Natural killer cell (primary cell): ENCODE results near the gene SRD5A2. TPM values are rescaled to one million over a fixed set of nuclear protein-coding genes. Genes with fewer than 3 reads are reported as not detected.
"Not testable (repeated sequence)": the region's sequence is repeated elsewhere in the genome, so short reads cannot be mapped to it uniquely, and the experiment has no call there.

Experiments used
- ATAC-seq, 3 donors: fragments of 150-1000 bp in 2 of 3; fragments of 200-7000 bp in 1 of 3; cut with Tn5 transposase; 1 replicate in 1 of 3; 2 replicates in 2 of 3; pipeline ENCODE4 v1.10.0; 2021; ENCODE audit warnings: mild to moderate bottlenecking in 2 of 3, moderate library complexity in 2 of 3
- DNase-seq, 2 donors: peaks; one replicate each; pipeline versions ENCODE4 v3.0.0 to v3.0.0-alpha.2; 2013 to 2021; ENCODE audit warnings: mixed read lengths in 1 of 2
- H3K27ac ChIP-seq: one replicate; pipeline ENCODE4 v1.5.1; 2013; ENCODE audit warnings: mild to moderate bottlenecking, low read length
- H3K27me3 ChIP-seq: one replicate; pipeline ENCODE4 v1.6.1; 2013; ENCODE audit warnings: low read length; ENCODE audit not compliant: control insufficient read depth, insufficient read depth
- H3K36me3 ChIP-seq: one replicate; pipeline ENCODE4 v1.6.1; 2013; ENCODE audit warnings: low read length; ENCODE audit not compliant: control insufficient read depth, insufficient read depth
- H3K4me1 ChIP-seq: one replicate; pipeline ENCODE4 v1.6.1; 2013; ENCODE audit warnings: low read length; ENCODE audit not compliant: control insufficient read depth, insufficient read depth
- H3K4me3 ChIP-seq: one replicate; pipeline ENCODE4 v1.5.1; 2013; ENCODE audit warnings: low read length
- H3K9me3 ChIP-seq: one replicate; pipeline ENCODE4 v1.6.1; 2013; ENCODE audit warnings: low read length; ENCODE audit not compliant: control insufficient read depth, insufficient read depth
- H3K27ac Mint-ChIP-seq, 2 donors: one replicate each; pipeline ENCODE4 v1.8.0; 2022; ENCODE audit warnings: mild to moderate bottlenecking in 2 of 2, mixed read lengths in 2 of 2, moderate library complexity in 1 of 2
- H3K27me3 Mint-ChIP-seq, 2 donors: one replicate each; pipeline ENCODE4 v1.8.0; 2022; ENCODE audit warnings: low read depth in 2 of 2, mixed read lengths in 2 of 2
- H3K36me3 Mint-ChIP-seq: one replicate; pipeline ENCODE4 v1.8.0; 2022; ENCODE audit warnings: mixed read lengths
- H3K4me1 Mint-ChIP-seq, 2 donors: one replicate each; pipeline ENCODE4 v1.8.0; 2022; ENCODE audit warnings: mixed read lengths in 2 of 2
- H3K4me3 Mint-ChIP-seq: one replicate; pipeline ENCODE4 v1.8.0; 2022; ENCODE audit warnings: mild to moderate bottlenecking, moderate library complexity, mixed read lengths
- H3K9me3 Mint-ChIP-seq, 2 donors: one replicate each; pipeline ENCODE4 v1.8.0; 2022; ENCODE audit warnings: mixed read lengths in 2 of 2
- CTCF ChIP-seq: fragments of 200-600 bp; IDR thresholded peaks from one replicate; pipeline ENCODE4 v1.8.0; 2022; ENCODE audit warnings: antibody characterized with exemption
- WGBS: methylation state at CpG from one replicate; pipeline ENCODE4 v1.1.7; 2013; ENCODE audit warnings: missing lambda C conversion rate; ENCODE audit not compliant: insufficient coverage; 5-methylcytosine and 5-hydroxymethylcytosine counted together
- intact Hi-C: fragments of 100-400 bp; cut with micrococcal nuclease; formaldehyde crosslinking; loops from one replicate; pipeline ENCODE4 v1.14.2; 2022
- total RNA-seq, 4 donors: library from RNA; stranded (reverse); fragments of 120-200 nt in 1 of 4; gene quantifications; one replicate each; pipeline versions ENCODE4 v1.2.3 to v1.2.4, GENCODE V29; 2013 to 2022

Gene SRD5A2
- total RNA-seq, 3 donors from 2014 or later (not counting 1 experiment from before 2014, with no cell fraction given) = not detected

- 59% methylated on average over 2 of the region's 2 CpGs for WGBS
- Mint-ChIP-seq H3K4me1 (no peaks in the 10 kb centered on the region), H3K4me3 (no peak overlapping the region), H3K27me3 (peaks cover 8 to 21% of the 10 kb centered on the region in 2 donors), H3K36me3 (no peaks in the 10 kb centered on the region), H3K27ac (no peak overlapping the region), H3K9me3 (no peaks in the 10 kb centered on the region)
- Histone ChIP-seq H3K9me3 (no peaks in the 10 kb centered on the region), H3K27me3 (no peaks in the 10 kb centered on the region), H3K27ac (no peak overlapping the region), H3K36me3 (no peaks in the 10 kb centered on the region), H3K4me1 (no peaks in the 10 kb centered on the region), H3K4me3 (no peak overlapping the region)
- TF ChIP-seq CTCF = no peak
- intact Hi-C loops = no loop called here
- ATAC-seq (no peak), DNase-seq (no peak)
These were observed 75.6 kb downstream of the SRD5A2 start for GRCh38 chr2:31505111-31505510.

GRCh38 chr2:31504311-31504710 is 76.4 kb downstream of the SRD5A2 start:
- Histone ChIP-seq H3K27ac (no peak overlapping the region), H3K4me3 (no peak overlapping the region), H3K27me3 (no peaks in the 10 kb centered on the region), H3K4me1 (no peaks in the 10 kb centered on the region), H3K9me3 (no peaks in the 10 kb centered on the region), H3K36me3 (no peaks in the 10 kb centered on the region)
- H3K9me3 Mint-ChIP-seq = no peaks in the 10 kb centered on the region
- no peaks in the 10 kb centered on the region for H3K36me3 Mint-ChIP-seq
- TF ChIP-seq CTCF = no peak
- WGBS = 100% methylated on average over 2 of the region's 2 CpGs
- DNase-seq (no peak), ATAC-seq (no peak)
- H3K4me1 Mint-ChIP-seq = no peaks in the 10 kb centered on the region
- H3K27ac Mint-ChIP-seq = no peak overlapping the region
- intact Hi-C loops = no loop called here
- H3K27me3 Mint-ChIP-seq = peaks cover 4 to 19% of the 10 kb centered on the region in 2 donors
- no peak overlapping the region for H3K4me3 Mint-ChIP-seq

- H3K4me1 Mint-ChIP-seq, H3K9me3 ChIP-seq, H3K27me3 ChIP-seq, H3K27ac ChIP-seq, H3K4me1 ChIP-seq, H3K27ac Mint-ChIP-seq, H3K4me3 Mint-ChIP-seq, DNase-seq, H3K9me3 Mint-ChIP-seq, H3K4me3 ChIP-seq, ATAC-seq, intact Hi-C loops, H3K36me3 Mint-ChIP-seq, H3K36me3 ChIP-seq, H3K27me3 Mint-ChIP-seq: not testable (repeated sequence)
- 88% methylated on average over 21 of the region's 21 CpGs for WGBS
These were observed 84.3 kb downstream of the SRD5A2 start for GRCh38 chr2:31496451-31496874.

GRCh38 chr2:31489339-31489738 is 91.4 kb downstream of the SRD5A2 start:
- DNase-seq, H3K27me3 ChIP-seq, H3K4me1 Mint-ChIP-seq, ATAC-seq, H3K27ac ChIP-seq, intact Hi-C loops, H3K27me3 Mint-ChIP-seq, H3K27ac Mint-ChIP-seq, H3K9me3 ChIP-seq, H3K4me1 ChIP-seq, H3K9me3 Mint-ChIP-seq, H3K4me3 Mint-ChIP-seq, H3K36me3 ChIP-seq, H3K4me3 ChIP-seq, H3K36me3 Mint-ChIP-seq: not testable (repeated sequence)
- WGBS = 80% methylated on average over 3 of the region's 3 CpGs

- Mint-ChIP-seq H3K9me3 (peaks cover 0 to 4% of the 10 kb centered on the region in 2 donors), H3K36me3 (no peaks in the 10 kb centered on the region), H3K27me3 (peaks cover 2 to 8% of the 10 kb centered on the region in 2 donors), H3K4me3 (no peak overlapping the region), H3K4me1 (no peaks in the 10 kb centered on the region), H3K27ac (no peak overlapping the region)
- Histone ChIP-seq H3K9me3 (no peaks in the 10 kb centered on the region), H3K27me3 (no peaks in the 10 kb centered on the region), H3K27ac (no peak overlapping the region), H3K4me3 (no peak overlapping the region), H3K4me1 (no peaks in the 10 kb centered on the region), H3K36me3 (no peaks in the 10 kb centered on the region)
- WGBS = 100% methylated on average over 1 of the region's 2 CpGs
- ATAC-seq = no peak
- no peak for DNase-seq
- intact Hi-C loops = no loop called here
- no peak for TF ChIP-seq CTCF
These were observed 97.5 kb downstream of the SRD5A2 start for GRCh38 chr2:31483246-31483645.
